Large intestine (tissue), 3 donors: ENCODE data around the gene PIR. TPM values are rescaled to one million over a fixed set of nuclear protein-coding genes. Genes with fewer than 3 reads are reported as not detected.

Experiments used
- DNase-seq, 2 donors: peaks; one replicate each; pipeline versions ENCODE4 v3.0.0 to v3.0.0-alpha.2; 2013
- H3K27ac ChIP-seq: one replicate; pipeline ENCODE4 v1.5.1; 2013; ENCODE audit warnings: low read length
- H3K27me3 ChIP-seq: 2 replicates; pipeline ENCODE4 v1.6.1; 2013; ENCODE audit warnings: low read length; ENCODE audit not compliant: control insufficient read depth, insufficient read depth
- H3K36me3 ChIP-seq: 2 replicates; pipeline ENCODE4 v1.6.1; 2013; ENCODE audit warnings: low read length; ENCODE audit not compliant: control insufficient read depth, insufficient read depth
- H3K4me1 ChIP-seq: one replicate; pipeline ENCODE4 v1.6.1; 2013; ENCODE audit warnings: low read length; ENCODE audit not compliant: control insufficient read depth, insufficient read depth
- H3K4me3 ChIP-seq: one replicate; pipeline ENCODE4 v1.5.1; 2013; ENCODE audit warnings: low read length
- H3K9me3 ChIP-seq: one replicate; pipeline ENCODE4 v1.6.1; 2013; ENCODE audit warnings: mild to moderate bottlenecking, low read depth, low read length, moderate library complexity; ENCODE audit not compliant: control insufficient read depth
- WGBS: methylation state at CpG from one replicate; pipeline ENCODE4 v1.1.5; 2013; ENCODE audit warnings: low lambda C conversion rate; ENCODE audit not compliant: insufficient coverage; 5-methylcytosine and 5-hydroxymethylcytosine counted together
- polyA plus RNA-seq: library from polyadenylated mRNA; unstranded; fragments of 120-200 nt; gene quantifications from one replicate; pipeline ENCODE4 v1.2.1, GENCODE V29; 2013

Gene PIR
- polyA plus RNA-seq, 1 donor = 6.8 TPM

DNA sequence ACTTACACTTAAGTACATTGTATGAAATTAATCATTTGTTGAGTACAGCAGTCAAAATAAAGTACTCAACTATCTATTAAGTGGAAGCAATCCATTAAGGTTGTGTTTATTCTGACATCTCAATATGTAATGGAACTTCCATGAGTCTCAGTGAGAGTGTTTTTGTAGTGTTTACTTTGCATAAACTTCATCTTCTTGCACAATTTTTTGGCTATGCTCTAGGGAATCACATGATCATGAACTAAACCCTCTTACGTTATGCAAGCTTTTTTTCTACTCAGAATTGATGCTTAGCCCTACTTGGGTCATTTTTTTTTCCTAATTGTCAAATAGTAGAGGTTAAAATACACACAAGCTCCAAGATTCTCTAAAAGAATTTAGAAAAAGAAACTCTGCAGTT is 136.7 kb downstream of the PIR start:
- no peaks in the 10 kb centered on the region for H3K9me3 ChIP-seq
- no peaks in the 10 kb centered on the region for H3K4me1 ChIP-seq
- no peaks in the 10 kb centered on the region for H3K27me3 ChIP-seq
- DNase-seq = peak; percentile 11 to 21
- no peaks in the 10 kb centered on the region for H3K36me3 ChIP-seq
- no peak overlapping the region for H3K27ac ChIP-seq
- WGBS = 100% methylated on average over 1 of the region's 1 CpG
- no peak overlapping the region for H3K4me3 ChIP-seq

DNA sequence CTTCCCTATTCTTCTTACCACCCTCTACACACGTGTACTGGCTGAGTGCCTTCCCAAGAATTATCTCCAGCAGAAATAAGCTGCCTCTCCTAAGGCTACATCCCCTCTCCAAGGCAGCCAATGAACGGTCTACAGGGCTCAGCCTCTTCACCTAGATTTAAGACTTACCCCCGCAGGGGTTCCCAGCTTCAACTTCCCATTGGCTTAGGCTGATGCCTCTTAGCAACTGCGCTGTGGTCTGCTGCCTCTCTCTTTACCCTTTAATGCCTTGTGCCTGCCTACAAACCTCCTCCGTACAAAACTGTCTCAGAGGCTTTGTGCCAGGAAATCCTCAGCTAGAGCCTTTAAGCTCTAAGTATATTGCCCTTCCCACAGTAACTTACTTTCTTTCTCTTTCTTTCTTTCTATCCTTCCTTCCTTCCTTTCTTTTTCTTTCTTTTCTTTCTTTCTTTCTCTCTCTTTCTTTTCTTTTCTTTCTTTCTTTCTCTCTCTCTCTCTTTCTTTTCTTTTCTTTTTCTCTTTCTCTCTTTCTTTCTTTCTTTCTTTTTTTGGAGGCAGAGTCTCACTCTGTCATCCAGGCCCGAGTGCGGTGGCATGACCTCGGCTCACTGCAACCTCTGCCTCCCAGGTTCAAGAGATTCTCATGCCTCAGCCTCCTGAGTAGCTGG is 142.7 kb downstream of the PIR start:
- no peaks in the 10 kb centered on the region for H3K36me3 ChIP-seq
- H3K4me3 ChIP-seq = no peak overlapping the region
- no peaks in the 10 kb centered on the region for H3K27me3 ChIP-seq
- H3K27ac ChIP-seq = no peak overlapping the region
- no peaks in the 10 kb centered on the region for H3K4me1 ChIP-seq
- no peaks in the 10 kb centered on the region for H3K9me3 ChIP-seq
- 60% methylated on average over 1 of the region's 8 CpGs for WGBS
- no peak for DNase-seq

- H3K4me3 ChIP-seq = no peak overlapping the region
- H3K36me3 ChIP-seq = no peaks in the 10 kb centered on the region
- no peaks in the 10 kb centered on the region for H3K4me1 ChIP-seq
- H3K9me3 ChIP-seq = no peaks in the 10 kb centered on the region
- H3K27me3 ChIP-seq = no peaks in the 10 kb centered on the region
- H3K27ac ChIP-seq = no peak overlapping the region
- no CpG with 5 or more reads among the region's 2 CpGs for WGBS
- peak; percentile 26 to 27 for DNase-seq
Measured at GRCh38 chrX:15349046-15349445, 144.1 kb downstream of the PIR start.

DNA sequence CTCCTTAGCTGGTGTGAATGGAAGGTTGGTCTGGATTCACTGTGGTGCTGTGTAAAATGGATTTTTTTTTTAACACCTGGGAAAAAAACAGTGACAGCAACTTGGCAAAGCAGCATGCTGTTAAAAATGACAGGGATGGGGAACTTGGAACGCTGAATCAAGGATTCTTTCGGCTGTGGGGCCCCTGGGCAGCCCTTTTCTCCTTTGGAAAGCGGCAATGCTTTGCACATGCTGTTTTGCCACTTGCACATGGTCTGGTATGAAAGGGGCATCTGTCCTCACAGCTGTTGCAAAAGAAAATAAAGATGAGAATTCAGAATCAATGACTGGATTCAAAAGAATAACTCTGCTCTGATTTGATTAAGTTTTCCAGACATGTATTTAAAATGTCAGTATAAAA is 147.2 kb downstream of the PIR start:
- no peak overlapping the region for H3K4me3 ChIP-seq
- no peaks in the 10 kb centered on the region for H3K9me3 ChIP-seq
- peaks cover 1% of the 10 kb centered on the region for H3K27me3 ChIP-seq
- H3K36me3 ChIP-seq = no peaks in the 10 kb centered on the region
- no peak for DNase-seq
- H3K4me1 ChIP-seq = no peaks in the 10 kb centered on the region
- no peak overlapping the region for H3K27ac ChIP-seq
- WGBS = no CpG with 5 or more reads among the region's 3 CpGs

GRCh38 chrX:15344106-15344505 is 149.0 kb downstream of the PIR start:
- Histone ChIP-seq H3K4me3 (no peak overlapping the region), H3K36me3 (no peaks in the 10 kb centered on the region), H3K27me3 (peaks cover 5% of the 10 kb centered on the region), H3K27ac (no peak overlapping the region), H3K9me3 (no peaks in the 10 kb centered on the region), H3K4me1 (no peaks in the 10 kb centered on the region)
- DNase-seq = no peak

DNA sequence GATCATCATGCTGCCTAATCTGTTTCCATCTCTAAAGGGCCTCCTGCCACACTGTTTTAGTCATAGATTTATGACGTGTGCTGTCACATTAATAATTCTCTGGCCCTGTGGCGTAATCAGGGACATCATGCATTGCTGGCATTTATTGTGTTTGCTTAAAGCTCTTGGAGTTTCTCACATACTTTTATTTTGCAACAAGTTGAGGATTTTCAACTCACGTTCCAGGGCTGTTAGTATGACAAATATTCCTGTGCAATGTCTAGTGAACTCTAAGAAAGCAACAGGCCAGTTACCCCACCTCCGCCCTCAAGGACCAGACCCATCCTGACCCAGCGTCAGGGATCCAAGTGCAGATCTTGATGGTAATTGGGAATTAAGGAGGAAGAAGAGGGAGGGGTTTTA is 150.1 kb downstream of the PIR start:
- peak; percentile 49 to 65 for DNase-seq
- H3K4me1 ChIP-seq = no peaks in the 10 kb centered on the region
- H3K9me3 ChIP-seq = no peaks in the 10 kb centered on the region
- peaks cover 9% of the 10 kb centered on the region for H3K27me3 ChIP-seq
- no peak overlapping the region for H3K4me3 ChIP-seq
- no peaks in the 10 kb centered on the region for H3K36me3 ChIP-seq
- WGBS = no CpG with 5 or more reads among the region's 5 CpGs
- no peak overlapping the region for H3K27ac ChIP-seq

DNA sequence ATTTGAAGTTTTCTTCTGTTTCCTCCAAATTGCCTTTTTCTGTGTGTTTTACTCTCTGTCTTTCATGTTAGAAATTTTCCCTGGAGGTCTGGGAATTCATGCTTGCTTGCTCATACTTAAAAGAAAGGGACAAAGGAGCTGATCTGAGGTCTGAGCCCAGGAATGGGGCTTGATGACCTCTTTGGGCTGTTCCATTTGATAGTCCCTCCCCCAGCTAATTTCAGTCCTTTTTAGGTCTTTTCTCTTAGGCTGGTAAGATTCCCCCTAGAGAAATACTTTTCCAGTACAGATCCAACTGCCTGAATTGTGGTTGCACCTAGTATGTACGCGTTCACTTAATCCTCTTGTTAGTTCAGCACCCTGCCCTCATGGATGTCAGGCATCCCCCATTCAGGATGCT is 152.3 kb downstream of the PIR start:
- no peaks in the 10 kb centered on the region for H3K36me3 ChIP-seq
- no peaks in the 10 kb centered on the region for H3K9me3 ChIP-seq
- no peaks in the 10 kb centered on the region for H3K4me1 ChIP-seq
- peaks cover 12% of the 10 kb centered on the region for H3K27me3 ChIP-seq
- no peak overlapping the region for H3K27ac ChIP-seq
- no peak for DNase-seq
- no peak overlapping the region for H3K4me3 ChIP-seq
- no CpG with 5 or more reads among the region's 2 CpGs for WGBS

GRCh38 chrX:15336023-15336413 is 157.1 kb downstream of the PIR start:
- peak overlapping the region; percentile 32 for H3K27ac ChIP-seq
- H3K9me3 ChIP-seq = no peaks in the 10 kb centered on the region
- DNase-seq = peak; percentile 43 to 62
- H3K4me3 ChIP-seq = peak overlapping the region; percentile 100
- no CpG with 5 or more reads among the region's 10 CpGs for WGBS
- H3K4me1 ChIP-seq = no peaks in the 10 kb centered on the region
- peaks cover 12% of the 10 kb centered on the region for H3K27me3 ChIP-seq
- peaks cover 7% of the 10 kb centered on the region for H3K36me3 ChIP-seq

- Histone ChIP-seq H3K9me3 (no peaks in the 10 kb centered on the region), H3K36me3 (peaks cover 7% of the 10 kb centered on the region), H3K27ac (peak within 1 kb of the TSS; percentile 86), H3K27me3 (peaks cover 7% of the 10 kb centered on the region), H3K4me1 (no peaks in the 10 kb centered on the region), H3K4me3 (peak within 1 kb of the TSS; percentile 100)
- WGBS = no CpG with 5 or more reads among the region's 72 CpGs
- DNase-seq = peak; percentile 97
Measured at GRCh38 chrX:15335135-15336022, 157.8 kb downstream of the PIR start, which contains the start of gene PIGA. Gene PIGA, minus strand, starts transcription at chrX:15335523. Its CDS starts 3,593 bp downstream, at chrX:15331930.
